ENCODE results near the gene TSC22D1.

DNA sequence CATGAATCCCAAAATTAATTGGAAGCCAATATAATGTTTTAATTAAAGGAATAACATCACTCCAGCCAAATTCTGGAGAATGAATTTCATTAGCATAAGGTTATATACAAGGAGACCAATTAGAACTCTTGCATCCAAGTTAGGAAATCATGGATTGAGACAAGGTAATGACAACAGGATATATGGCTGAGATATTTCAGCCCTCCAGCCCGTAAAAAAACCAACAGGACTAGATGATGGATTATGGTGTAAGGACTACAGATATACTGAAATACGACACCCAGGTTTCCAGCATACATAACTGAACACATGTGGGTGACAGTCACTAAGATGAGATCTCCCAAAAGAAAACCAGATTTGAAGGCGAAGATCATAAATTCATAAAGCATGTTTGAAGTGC, 56.5 kb downstream of the TSC22D1 start:
- TF ChIP-seq POLR2A (IDR thresholded peaks at IDR 0.05), result no peak
- TF ChIP-seq, protein P1, sequence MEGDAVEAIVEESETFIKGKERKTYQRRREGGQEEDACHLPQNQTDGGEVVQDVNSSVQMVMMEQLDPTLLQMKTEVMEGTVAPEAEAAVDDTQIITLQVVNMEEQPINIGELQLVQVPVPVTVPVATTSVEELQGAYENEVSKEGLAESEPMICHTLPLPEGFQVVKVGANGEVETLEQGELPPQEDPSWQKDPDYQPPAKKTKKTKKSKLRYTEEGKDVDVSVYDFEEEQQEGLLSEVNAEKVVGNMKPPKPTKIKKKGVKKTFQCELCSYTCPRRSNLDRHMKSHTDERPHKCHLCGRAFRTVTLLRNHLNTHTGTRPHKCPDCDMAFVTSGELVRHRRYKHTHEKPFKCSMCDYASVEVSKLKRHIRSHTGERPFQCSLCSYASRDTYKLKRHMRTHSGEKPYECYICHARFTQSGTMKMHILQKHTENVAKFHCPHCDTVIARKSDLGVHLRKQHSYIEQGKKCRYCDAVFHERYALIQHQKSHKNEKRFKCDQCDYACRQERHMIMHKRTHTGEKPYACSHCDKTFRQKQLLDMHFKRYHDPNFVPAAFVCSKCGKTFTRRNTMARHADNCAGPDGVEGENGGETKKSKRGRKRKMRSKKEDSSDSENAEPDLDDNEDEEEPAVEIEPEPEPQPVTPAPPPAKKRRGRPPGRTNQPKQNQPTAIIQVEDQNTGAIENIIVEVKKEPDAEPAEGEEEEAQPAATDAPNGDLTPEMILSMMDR (IDR thresholded peaks at IDR 0.05), result no peak

All from transverse colon (tissue), 3 donors.